CD4-positive, alpha-beta T cell treated with Interleukin-17A for 4 hours (primary cell): ENCODE results near the gene CYP26C1.
"Not testable (repeated sequence)": the region's sequence is repeated elsewhere in the genome, so short reads cannot be mapped to it uniquely, and the experiment has no call there.

Experiments used
- DNase-seq: peaks from one replicate; pipeline ENCODE4 v3.0.0-alpha.2; 2020; ENCODE audit warnings: mixed read lengths

CYP26C1 gene

GRCh38 chr10:93079663-93080349, 19.2 kb downstream of the CYP26C1 start:
- no peak for DNase-seq

GRCh38 chr10:93080350-93081046, 19.9 kb downstream of the CYP26C1 start:
- peak; percentile 63 for DNase-seq

GRCh38 chr10:93081318-93081717, 20.7 kb downstream of the CYP26C1 start:
- no peak for DNase-seq

GRCh38 chr10:93081834-93082233, 21.2 kb downstream of the CYP26C1 start:
- DNase-seq: no peak

- DNase-seq: no peak
Observed at GRCh38 chr10:93083743-93084539, 23.3 kb downstream of the CYP26C1 start.

- no peak for DNase-seq
Observed at GRCh38 chr10:93085272-93085859, 24.8 kb downstream of the CYP26C1 start.

GRCh38 chr10:93086289-93086688, 25.7 kb downstream of the CYP26C1 start:
- DNase-seq: no peak

GRCh38 chr10:93087846-93088245, 27.2 kb downstream of the CYP26C1 start:
- no peak for DNase-seq

GRCh38 chr10:93088466-93088865, 27.9 kb downstream of the CYP26C1 start:
- no peak for DNase-seq

GRCh38 chr10:93090619-93091018, 30.0 kb downstream of the CYP26C1 start:
- DNase-seq: no peak

GRCh38 chr10:93091960-93092359, 31.4 kb downstream of the CYP26C1 start:
- DNase-seq: no peak

GRCh38 chr10:93095225-93095624, 34.6 kb downstream of the CYP26C1 start:
- no peak for DNase-seq

GRCh38 chr10:93096901-93097300, 36.3 kb downstream of the CYP26C1 start:
- no peak for DNase-seq

- DNase-seq: no peak
Observed at GRCh38 chr10:93097386-93097785, 36.8 kb downstream of the CYP26C1 start.

GRCh38 chr10:93098816-93099215, 38.2 kb downstream of the CYP26C1 start:
- DNase-seq: no peak

- no peak for DNase-seq
Observed at GRCh38 chr10:93099670-93100069, 39.1 kb downstream of the CYP26C1 start.

GRCh38 chr10:93101148-93101547, 40.5 kb downstream of the CYP26C1 start:
- DNase-seq: not testable (repeated sequence)

- no peak for DNase-seq
Observed at GRCh38 chr10:93103953-93104352, 43.4 kb downstream of the CYP26C1 start.

GRCh38 chr10:93106631-93107072, 46.1 kb downstream of the CYP26C1 start:
- no peak for DNase-seq

- DNase-seq: no peak
Observed at GRCh38 chr10:93110472-93111146, 50.0 kb downstream of the CYP26C1 start.

GRCh38 chr10:93113042-93113441, 52.4 kb downstream of the CYP26C1 start:
- DNase-seq: no peak

GRCh38 chr10:93115661-93116383, 55.2 kb downstream of the CYP26C1 start:
- DNase-seq: peak; percentile 87
